Uterus (tissue), 4 donors: Measurements from ENCODE around the gene CHD5. TPM values are rescaled to one million over a fixed set of nuclear protein-coding genes. Genes with fewer than 3 reads are reported as not detected.

Source experiments
- DNase-seq, 2 donors: peaks; one replicate each; pipeline ENCODE4 v3.0.0-alpha.2; 2019 to 2020
- H3K27ac ChIP-seq, 2 donors: fragments of 200-600 bp; sonication (generic); 1 replicate in 1 of 2; 2 replicates in 1 of 2; pipeline ENCODE4 v1.5.1; 2016 to 2018
- H3K27me3 ChIP-seq, 2 donors: fragments of 200-600 bp; sonication (generic); one replicate each; pipeline ENCODE4 v1.5.1; 2018 to 2019; ENCODE audit warnings: control low read depth in 1 of 2
- H3K36me3 ChIP-seq, 2 donors: fragments of 200-600 bp; sonication (generic); one replicate each; pipeline ENCODE4 v1.5.1; 2019; ENCODE audit warnings: control low read depth in 1 of 2
- H3K4me1 ChIP-seq, 2 donors: fragments of 200-600 bp; sonication (generic); one replicate each; pipeline ENCODE4 v1.5.1; 2018 to 2019; ENCODE audit warnings: control low read depth in 1 of 2
- H3K4me3 ChIP-seq, 2 donors: fragments of 200-600 bp; sonication (generic); 1 replicate in 1 of 2; 2 replicates in 1 of 2; pipeline ENCODE4 v1.5.1; 2018 to 2019; ENCODE audit warnings: mild to moderate bottlenecking in 1 of 2
- H3K9me3 ChIP-seq, 2 donors: fragments of 200-600 bp; sonication (generic); one replicate each; pipeline ENCODE4 v1.5.1; 2019; ENCODE audit warnings: control low read depth in 1 of 2
- CTCF ChIP-seq, 4 experiments: fragments of 200-600 bp in 2 of 4; fragments of 450-650 bp in 2 of 4; sonication (generic) in 2 of 4; IDR thresholded peaks; one replicate each; pipeline ENCODE4 v1.5.1; 2016 to 2019; ENCODE audit warnings: antibody characterized with exemption in 4 of 4, mild to moderate bottlenecking in 2 of 4, moderate library complexity in 1 of 4
- POLR2A ChIP-seq, 2 donors: fragments of 450-650 bp; IDR thresholded peaks; one replicate each; pipeline ENCODE4 v1.6.1; 2016; ENCODE audit warnings: antibody characterized with exemption in 2 of 2, mild to moderate bottlenecking in 1 of 2, moderate library complexity in 1 of 2
- intact Hi-C: fragments of 100-400 bp; cut with DNase I; formaldehyde crosslinking; loops from one replicate; pipeline ENCODE4 v1.15.1; 2023; ENCODE audit warnings: low total_unique reads
- total RNA-seq, 4 donors: library from RNA; depleted of rRNA in 3 of 4; stranded (reverse); fragments of >200 nt in 3 of 4; gene quantifications; one replicate each; pipeline versions ENCODE4 v1.1.0 to v1.2.4, GENCODE V29; 2014 to 2023
- donor health status: DM: yes; HTN: yes; CAD: no.

Gene CHD5
- total RNA-seq, 4 donors from 2014 or later, result 0.69 to 1.3 TPM; not detected in 2

- Histone ChIP-seq H3K9me3 (no peaks in the 10 kb centered on the region), H3K27ac (no peak overlapping the region), H3K27me3 (peaks cover under 1 to 10% of the 10 kb centered on the region in 2 donors), H3K36me3 (no peaks in the 10 kb centered on the region), H3K4me1 (no peaks in the 10 kb centered on the region), H3K4me3 (no peak overlapping the region)
- intact Hi-C loops, result no loop called here
- TF ChIP-seq POLR2A (IDR thresholded peaks at IDR 0.05), result no peak
- TF ChIP-seq CTCF (IDR thresholded peaks at IDR 0.05), result no peak
- no peak for DNase-seq
Observed at GRCh38 chr1:6172549-6172948, 7.6 kb downstream of the CHD5 start.

GRCh38 chr1:6171548-6172124 is 8.5 kb downstream of the CHD5 start:
- intact Hi-C loops, result no loop called here

GRCh38 chr1:6170742-6171201 is 9.3 kb downstream of the CHD5 start:
- DNase-seq, result no peak
- Histone ChIP-seq H3K27ac (no peak overlapping the region), H3K27me3 (no peaks in the 10 kb centered on the region), H3K36me3 (no peaks in the 10 kb centered on the region), H3K4me1 (no peaks in the 10 kb centered on the region), H3K9me3 (no peaks in the 10 kb centered on the region), H3K4me3 (no peak overlapping the region)
- TF ChIP-seq POLR2A (IDR thresholded peaks at IDR 0.05), result no peak
- TF ChIP-seq CTCF (IDR thresholded peaks at IDR 0.05), result no peak
- intact Hi-C loops, result no loop called here

More at GRCh38 chr1:6171548-6172124, 8.5 kb downstream of the CHD5 start:
- Histone ChIP-seq H3K36me3 (no peaks in the 10 kb centered on the region), H3K4me1 (no peaks in the 10 kb centered on the region), H3K4me3 (no peak overlapping the region), H3K27ac (no peak overlapping the region), H3K27me3 (peaks cover 0 to 4% of the 10 kb centered on the region in 2 donors), H3K9me3 (no peaks in the 10 kb centered on the region)
- no peak for DNase-seq
- no peak for TF ChIP-seq CTCF (IDR thresholded peaks at IDR 0.05)
- no peak for TF ChIP-seq POLR2A (IDR thresholded peaks at IDR 0.05)

- Histone ChIP-seq H3K4me1 (no peaks in the 10 kb centered on the region), H3K27me3 (no peaks in the 10 kb centered on the region), H3K9me3 (no peaks in the 10 kb centered on the region), H3K4me3 (no peak overlapping the region), H3K27ac (no peak overlapping the region), H3K36me3 (no peaks in the 10 kb centered on the region)
- no peak for TF ChIP-seq POLR2A (IDR thresholded peaks at IDR 0.05)
- TF ChIP-seq CTCF (IDR thresholded peaks at IDR 0.05), result no peak
- no peak for DNase-seq
- intact Hi-C loops, result no loop called here
Observed at GRCh38 chr1:6170116-6170741, 9.9 kb downstream of the CHD5 start.

- no peak for DNase-seq
- H3K4me1 ChIP-seq, result no peaks in the 10 kb centered on the region
- no peaks in the 10 kb centered on the region for H3K27me3 ChIP-seq
- no peak for TF ChIP-seq CTCF (IDR thresholded peaks at IDR 0.05)
- TF ChIP-seq POLR2A (IDR thresholded peaks at IDR 0.05), result no peak
- H3K36me3 ChIP-seq, result no peaks in the 10 kb centered on the region
- no peak overlapping the region for H3K27ac ChIP-seq
- intact Hi-C loops, result no loop called here
- no peaks in the 10 kb centered on the region for H3K9me3 ChIP-seq
- H3K4me3 ChIP-seq, result no peak overlapping the region
Observed at GRCh38 chr1:6168947-6169586, 11.1 kb downstream of the CHD5 start.
